SIG-M5 (cell line): ENCODE data around the gene CNNM2.

Experiments
- DNase-seq: peaks from one replicate; lab custom pipeline; 2025; lab: John Stamatoyannopoulos, UW

Gene CNNM2

GRCh38 chr10:102917962-102918816, at the start of gene CNNM2:
Gene CNNM2 (plus strand): TSS chr10:102918294. CDS start chr10:102918481, 187 bp downstream.
- peak; percentile 96 for DNase-seq

- DNase-seq, result no peak
Measured at GRCh38 chr10:102868911-102869257, 49.2 kb upstream of the CNNM2 start.

GRCh38 chr10:102869258-102870198, 48.6 kb upstream of the CNNM2 start, which contains the start of gene AS3MT:
Gene AS3MT (plus strand): TSS chr10:102869470. CDS start chr10:102869593, 123 bp downstream.
- no peak for DNase-seq

GRCh38 chr10:102870221-102870620, 47.9 kb upstream of the CNNM2 start:
- no peak for DNase-seq

- DNase-seq, result no peak
Measured at GRCh38 chr10:102872163-102872562, 45.9 kb upstream of the CNNM2 start.

- no peak for DNase-seq
Measured at GRCh38 chr10:102876747-102877153, 41.3 kb upstream of the CNNM2 start.

GRCh38 chr10:102878629-102879028, 39.5 kb upstream of the CNNM2 start:
- no peak for DNase-seq

- no peak for DNase-seq
Measured at GRCh38 chr10:102880256-102880655, 37.8 kb upstream of the CNNM2 start.

GRCh38 chr10:102888048-102888447, 30.0 kb upstream of the CNNM2 start:
- no peak for DNase-seq

GRCh38 chr10:102894466-102895213, 23.5 kb upstream of the CNNM2 start:
- DNase-seq, result no peak

GRCh38 chr10:102900006-102900405, 18.1 kb upstream of the CNNM2 start:
- DNase-seq, result no peak

- DNase-seq, result no peak
Measured at GRCh38 chr10:102904346-102904745, 13.7 kb upstream of the CNNM2 start.

- no peak for DNase-seq
Measured at GRCh38 chr10:102906507-102906906, 11.6 kb upstream of the CNNM2 start.

- no peak for DNase-seq
Measured at GRCh38 chr10:102914781-102915180, 3.3 kb upstream of the CNNM2 start.

- no peak for DNase-seq
Measured at GRCh38 chr10:102916173-102916572, 1.9 kb upstream of the CNNM2 start.

GRCh38 chr10:102917314-102917961, 656 bp upstream of the CNNM2 start:
- DNase-seq, result no peak

- no peak for DNase-seq
Measured at GRCh38 chr10:102918817-102919245, 737 bp downstream of the CNNM2 start.

GRCh38 chr10:102919246-102919959, 1.3 kb downstream of the CNNM2 start:
- DNase-seq, result no peak

GRCh38 chr10:102919992-102920739, 2.1 kb downstream of the CNNM2 start:
- DNase-seq, result no peak

GRCh38 chr10:102923601-102924000, 5.5 kb downstream of the CNNM2 start:
- DNase-seq, result no peak
